AG04449 (cell line): ENCODE data around the gene UBE2N.

Source experiments
- CTCF ChIA-PET: fragments of 350-600 bp; formaldehyde crosslinking; extraction: SDS; loops from one replicate; lab custom pipeline; 2021; ENCODE audit warnings: antibody characterized with exemption; lab: Yijun Ruan, JAX
- POLR2A ChIA-PET: fragments of 400-600, 350-600 bp; formaldehyde crosslinking; extraction: SDS; loops from one replicate; lab custom pipeline; 2020; ENCODE audit warnings: antibody characterized with exemption, inconsistent platforms; lab: Yijun Ruan, JAX
- DNase-seq: peaks from one replicate; pipeline ENCODE4 v3.0.0-alpha.2; 2010; ENCODE audit warnings: low read depth, low spot score
- H3K4me3 ChIP-seq: 2 replicates; pipeline ENCODE4 v1.5.1; 2011; ENCODE audit warnings: low read depth, mild to moderate bottlenecking, control low read depth, low read length
- CTCF ChIP-seq: IDR thresholded peaks from one replicate; pipeline ENCODE4 v1.5.1; 2011; ENCODE audit warnings: mild to moderate bottlenecking, moderate library complexity, low read length, control low read depth, inconsistent platforms; ENCODE audit not compliant: insufficient read depth; ENCODE audit errors: missing control alignments

Gene UBE2N

GRCh38 chr12:93469386-93469785, 27.6 kb upstream of the UBE2N start:
- CTCF ChIA-PET = interaction anchor here (3.2 kb wide), 1 partner anchor 34 kb away, joined by 11 read pairs; no protein-coding TSS in a partner anchor
- no peak for TF ChIP-seq CTCF
- POLR2A ChIA-PET = no interaction called here
- H3K4me3 ChIP-seq = no peak overlapping the region
- no peak for DNase-seq

GRCh38 chr12:93468008-93468371, 26.2 kb upstream of the UBE2N start:
- POLR2A ChIA-PET = interaction anchor here (0.6 kb wide), 1 partner anchor 667 kb away, joined by 4 read pairs; no protein-coding TSS in a partner anchor
- CTCF ChIA-PET = interaction anchor here (0.7 to 2.5 kb wide), 16 partner anchors 8 to 633 kb away, joined by 3 to 16 read pairs (median 5); partner anchors contain the start of gene UBE2N
- peak overlapping the region; percentile 96 for H3K4me3 ChIP-seq
- TF ChIP-seq CTCF = no peak
- no peak for DNase-seq

- ChIA-PET POLR2A (no interaction called here), CTCF (interaction anchor here (0.6 to 3.0 kb wide), 19 partner anchors 9 to 683 kb away, joined by 3 to 16 read pairs (median 5); partner anchors contain the start of gene UBE2N)
- DNase-seq = peak; percentile 34
- H3K4me3 ChIP-seq = peak within 1 kb of the TSS; percentile 96
- TF ChIP-seq CTCF = peak; percentile 84
Observed at GRCh38 chr12:93467351-93468007, 25.7 kb upstream of the UBE2N start, which contains the start of gene MRPL42. Gene MRPL42, plus strand, starts transcription at chr12:93467514. Its CDS starts 1,772 bp downstream, at chr12:93469286.

- H3K4me3 ChIP-seq = no peak overlapping the region
- no peak for DNase-seq
- POLR2A ChIA-PET = no interaction called here
- CTCF ChIA-PET = interaction anchor here (0.6 to 3.0 kb wide), 15 partner anchors 8 to 683 kb away, joined by 3 to 16 read pairs (median 6); partner anchors contain the start of gene UBE2N
- no peak for TF ChIP-seq CTCF
Observed at GRCh38 chr12:93466625-93467350, 25.0 kb upstream of the UBE2N start.

GRCh38 chr12:93465841-93466240, 24.1 kb upstream of the UBE2N start:
- TF ChIP-seq CTCF = no peak
- CTCF ChIA-PET = interaction anchor here (1.1 to 3.0 kb wide), 3 partner anchors 23 to 636 kb away, joined by 4 to 7 read pairs (median 6); no protein-coding TSS in a partner anchor
- DNase-seq = no peak
- POLR2A ChIA-PET = interaction anchor here (0.5 kb wide), 1 partner anchor 37 kb away, joined by 3 read pairs; no protein-coding TSS in a partner anchor
- no peak overlapping the region for H3K4me3 ChIP-seq

- no peak overlapping the region for H3K4me3 ChIP-seq
- no peak for DNase-seq
- no peak for TF ChIP-seq CTCF
- CTCF ChIA-PET = no interaction called here
- POLR2A ChIA-PET = no interaction called here
Observed at GRCh38 chr12:93461503-93461902, 19.8 kb upstream of the UBE2N start.
